ENCODE measurements around the gene SLAMF6. TPM values are rescaled to one million over a fixed set of nuclear protein-coding genes. Genes with fewer than 3 reads are reported as not detected.

SLAMF6 gene
- total RNA-seq, 1 donor from 2014 or later = 11.8 TPM

DNA sequence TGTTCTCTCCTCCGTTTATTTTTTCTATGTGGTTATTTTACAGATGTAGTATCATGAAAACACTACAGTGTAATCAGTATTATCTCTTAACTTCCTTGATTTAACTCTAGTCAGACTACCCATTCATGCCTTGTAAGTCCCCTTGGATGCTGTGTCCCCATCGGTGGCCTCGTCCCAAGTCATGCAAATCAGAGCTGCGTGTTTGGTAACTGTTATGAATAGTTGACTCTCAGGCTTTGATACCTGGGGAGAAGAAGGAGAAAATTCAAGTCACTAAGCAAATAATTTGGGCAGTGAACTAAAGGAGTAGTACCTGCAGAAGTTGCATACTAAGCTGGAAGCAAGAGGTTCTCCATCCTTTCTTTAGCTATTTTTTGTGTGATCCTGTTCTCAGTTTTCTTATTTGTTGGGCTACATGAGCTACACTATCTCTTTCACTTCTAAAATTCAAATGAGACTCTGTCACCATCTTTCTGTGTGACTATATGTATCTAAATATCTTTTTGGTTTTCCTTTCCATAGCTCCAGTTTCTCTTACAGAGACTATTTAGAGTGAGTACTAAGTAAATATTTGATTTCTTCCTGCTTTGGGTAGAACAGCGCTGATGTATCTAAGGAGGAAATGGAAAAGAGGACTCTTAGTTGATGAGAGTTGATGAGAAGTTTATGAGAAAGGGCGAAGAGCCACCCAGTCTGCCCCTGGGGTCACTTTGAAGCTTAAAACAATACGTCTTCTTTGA is 71.8 kb downstream of the SLAMF6 start:
- DNase-seq (ENCODE audit: low spot score) = no peak
- H3K36me3 Mint-ChIP-seq (ENCODE audit: low read depth) = no peaks in the 10 kb centered on the region
- H3K4me3 Mint-ChIP-seq (ENCODE audit: low read depth) = peak overlapping the region; percentile 10
- peaks cover 52% of the 10 kb centered on the region for H3K4me1 Mint-ChIP-seq (ENCODE audit: low read depth)
- peaks cover 5% of the 10 kb centered on the region for H3K9me3 Mint-ChIP-seq
- H3K27ac Mint-ChIP-seq = peak overlapping the region; percentile 70
- intact Hi-C loops (cut with micrococcal nuclease) = no loop called here
- no peaks in the 10 kb centered on the region for H3K27me3 Mint-ChIP-seq (ENCODE audit: low read depth)

DNA sequence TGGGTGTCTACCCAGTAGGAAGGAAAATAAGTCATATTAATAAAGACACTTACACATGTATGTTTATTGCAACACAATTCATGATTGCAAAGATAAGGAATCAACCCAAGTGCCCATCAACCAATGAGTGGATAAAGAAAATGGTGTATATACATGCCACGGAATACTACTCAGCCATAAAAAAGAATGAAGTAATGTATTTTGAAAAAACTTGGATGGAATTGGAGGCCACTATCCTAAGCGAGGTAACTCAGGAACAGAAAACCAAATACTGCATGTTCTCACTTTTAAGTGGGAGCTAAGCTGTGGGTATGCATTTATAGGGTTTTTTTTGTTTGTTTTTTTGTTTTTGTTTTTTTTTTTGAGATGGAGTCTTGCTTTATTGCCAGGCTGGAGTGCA is 73.6 kb downstream of the SLAMF6 start:
- H3K4me1 Mint-ChIP-seq (ENCODE audit: low read depth) = peaks cover 49% of the 10 kb centered on the region
- H3K9me3 Mint-ChIP-seq = peaks cover 5% of the 10 kb centered on the region
- H3K27ac Mint-ChIP-seq = no peak overlapping the region
- DNase-seq (ENCODE audit: low spot score) = no peak
- no peaks in the 10 kb centered on the region for H3K27me3 Mint-ChIP-seq (ENCODE audit: low read depth)
- intact Hi-C loops (cut with micrococcal nuclease) = no loop called here
- H3K4me3 Mint-ChIP-seq (ENCODE audit: low read depth) = no peak overlapping the region
- H3K36me3 Mint-ChIP-seq (ENCODE audit: low read depth) = no peaks in the 10 kb centered on the region

DNA sequence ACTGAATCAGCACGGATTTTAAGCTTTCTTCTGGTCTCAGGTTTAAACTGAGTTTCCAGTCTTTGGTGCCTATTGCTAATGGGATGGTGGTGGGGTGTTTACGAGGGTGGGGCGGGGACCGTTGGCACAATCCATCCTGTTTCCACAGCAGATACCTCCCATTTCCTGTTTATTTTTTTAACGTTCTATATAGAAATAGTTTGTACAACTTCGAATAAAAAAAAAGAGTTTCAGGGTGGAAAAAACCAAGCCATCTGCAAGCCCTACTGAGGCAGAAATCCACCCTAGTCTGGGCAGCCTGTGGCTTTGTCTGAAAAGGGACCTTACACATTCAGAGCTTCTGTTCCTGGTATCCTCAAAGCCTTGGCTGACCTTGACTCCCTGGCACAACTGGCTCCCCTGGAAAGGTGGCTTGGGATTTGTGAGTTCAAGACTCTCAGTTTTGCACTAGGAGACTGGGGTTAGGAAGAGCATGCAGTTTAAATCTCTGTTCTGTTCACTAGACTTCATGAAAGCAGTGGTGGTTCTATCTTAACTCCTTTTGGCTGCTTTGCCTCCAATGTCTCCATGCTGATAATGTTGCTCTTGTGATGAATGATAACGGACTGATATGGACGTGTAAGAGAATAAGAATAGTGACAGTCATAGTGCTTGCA is 76.0 kb downstream of the SLAMF6 start:
- intact Hi-C loops (cut with micrococcal nuclease) = loop anchor here (1.0 kb wide), 1 partner anchor 9 kb away; no protein-coding TSS in a partner anchor
- Mint-ChIP-seq H3K27ac (peak overlapping the region; percentile 44), H3K4me3 (ENCODE audit: low read depth) (peak overlapping the region; percentile 2), H3K27me3 (ENCODE audit: low read depth) (no peaks in the 10 kb centered on the region), H3K36me3 (ENCODE audit: low read depth) (no peaks in the 10 kb centered on the region), H3K4me1 (ENCODE audit: low read depth) (peaks cover 49% of the 10 kb centered on the region), H3K9me3 (peaks cover 5% of the 10 kb centered on the region)
- no peak for DNase-seq (ENCODE audit: low spot score)

DNA sequence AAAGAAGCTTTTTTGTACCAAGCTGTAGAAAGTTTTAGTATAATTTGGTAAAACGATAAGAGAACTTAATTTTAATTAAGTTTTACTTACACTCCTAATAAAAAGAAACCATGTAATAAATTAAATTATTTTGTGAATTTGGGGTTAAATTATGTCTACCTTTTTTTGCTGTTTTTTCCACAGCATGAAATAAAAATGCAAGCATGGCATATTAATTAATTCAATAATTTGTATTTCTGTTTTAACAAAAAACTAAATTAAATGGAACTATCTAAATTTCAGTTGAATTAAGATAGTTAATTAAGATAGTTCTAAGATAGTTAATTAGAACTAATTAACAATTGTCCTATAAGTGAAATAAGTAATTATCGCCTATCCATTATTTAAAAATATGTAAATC is 83.3 kb downstream of the SLAMF6 start:
- peaks cover 4% of the 10 kb centered on the region for H3K36me3 Mint-ChIP-seq (ENCODE audit: low read depth)
- no peak overlapping the region for H3K4me3 Mint-ChIP-seq (ENCODE audit: low read depth)
- H3K27me3 Mint-ChIP-seq (ENCODE audit: low read depth) = no peaks in the 10 kb centered on the region
- no peak overlapping the region for H3K27ac Mint-ChIP-seq
- peaks cover 34% of the 10 kb centered on the region for H3K4me1 Mint-ChIP-seq (ENCODE audit: low read depth)
- intact Hi-C loops (cut with micrococcal nuclease) = loop anchor here (2.0 kb wide), 3 partner anchors 15 to 81 kb away; no protein-coding TSS in a partner anchor
- H3K9me3 Mint-ChIP-seq = peaks cover 4% of the 10 kb centered on the region
- DNase-seq (ENCODE audit: low spot score) = no peak

DNA sequence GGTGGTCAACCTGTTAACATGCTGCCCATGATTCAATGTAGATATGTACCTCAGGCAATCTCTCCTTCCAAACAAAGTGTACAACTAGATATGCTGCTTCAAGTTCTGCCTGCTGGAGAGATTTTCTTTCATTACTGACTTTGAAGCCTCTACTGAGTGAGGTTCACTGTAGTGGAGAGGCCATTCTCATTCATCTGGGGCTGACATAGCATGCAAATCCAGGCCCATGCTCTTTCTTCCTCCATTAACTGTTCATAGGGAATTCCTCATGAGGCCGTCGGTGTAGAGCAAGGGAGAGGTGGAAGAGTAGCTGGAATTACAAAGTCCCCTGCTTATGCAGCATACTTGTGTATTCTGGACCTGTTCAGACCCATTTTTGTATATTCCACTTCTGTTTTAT is 84.1 kb downstream of the SLAMF6 start:
- no peaks in the 10 kb centered on the region for H3K27me3 Mint-ChIP-seq (ENCODE audit: low read depth)
- peaks cover 9% of the 10 kb centered on the region for H3K36me3 Mint-ChIP-seq (ENCODE audit: low read depth)
- no peak overlapping the region for H3K27ac Mint-ChIP-seq
- intact Hi-C loops (cut with micrococcal nuclease) = loop anchor here (1.0 to 2.0 kb wide), 4 partner anchors 8 to 82 kb away; no protein-coding TSS in a partner anchor
- DNase-seq (ENCODE audit: low spot score) = no peak
- H3K4me1 Mint-ChIP-seq (ENCODE audit: low read depth) = peaks cover 30% of the 10 kb centered on the region
- peaks cover 12% of the 10 kb centered on the region for H3K9me3 Mint-ChIP-seq
- H3K4me3 Mint-ChIP-seq (ENCODE audit: low read depth) = no peak overlapping the region

DNA sequence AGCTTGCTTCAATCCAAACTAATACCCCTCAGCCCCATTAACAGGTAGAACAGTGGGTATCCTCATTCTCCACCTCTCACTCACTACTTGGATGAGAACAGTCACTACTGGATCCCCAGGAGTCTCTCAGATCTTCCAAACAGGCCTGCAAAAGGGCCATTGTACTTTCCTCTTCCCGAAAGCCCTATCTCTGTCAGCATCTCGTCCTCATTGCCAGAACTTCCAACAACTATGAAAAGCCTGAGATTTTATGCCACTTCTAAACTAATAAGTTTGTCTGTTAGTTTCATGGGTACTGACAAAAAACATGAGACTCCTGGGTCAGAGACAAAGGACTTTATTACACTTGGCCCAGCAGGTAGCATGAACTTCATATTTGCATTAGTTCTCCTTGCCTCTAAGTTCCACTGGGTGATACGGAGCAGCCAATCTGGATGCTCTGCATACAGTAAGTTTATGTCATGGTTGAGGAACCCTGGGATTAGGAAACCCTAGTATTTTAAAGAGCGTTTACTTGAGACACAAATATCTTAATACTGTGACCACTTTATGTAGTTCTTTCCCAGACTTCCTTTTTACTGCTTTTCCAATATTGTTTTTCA is 84.6 kb downstream of the SLAMF6 start:
- H3K27me3 Mint-ChIP-seq (ENCODE audit: low read depth) = no peaks in the 10 kb centered on the region

DNA sequence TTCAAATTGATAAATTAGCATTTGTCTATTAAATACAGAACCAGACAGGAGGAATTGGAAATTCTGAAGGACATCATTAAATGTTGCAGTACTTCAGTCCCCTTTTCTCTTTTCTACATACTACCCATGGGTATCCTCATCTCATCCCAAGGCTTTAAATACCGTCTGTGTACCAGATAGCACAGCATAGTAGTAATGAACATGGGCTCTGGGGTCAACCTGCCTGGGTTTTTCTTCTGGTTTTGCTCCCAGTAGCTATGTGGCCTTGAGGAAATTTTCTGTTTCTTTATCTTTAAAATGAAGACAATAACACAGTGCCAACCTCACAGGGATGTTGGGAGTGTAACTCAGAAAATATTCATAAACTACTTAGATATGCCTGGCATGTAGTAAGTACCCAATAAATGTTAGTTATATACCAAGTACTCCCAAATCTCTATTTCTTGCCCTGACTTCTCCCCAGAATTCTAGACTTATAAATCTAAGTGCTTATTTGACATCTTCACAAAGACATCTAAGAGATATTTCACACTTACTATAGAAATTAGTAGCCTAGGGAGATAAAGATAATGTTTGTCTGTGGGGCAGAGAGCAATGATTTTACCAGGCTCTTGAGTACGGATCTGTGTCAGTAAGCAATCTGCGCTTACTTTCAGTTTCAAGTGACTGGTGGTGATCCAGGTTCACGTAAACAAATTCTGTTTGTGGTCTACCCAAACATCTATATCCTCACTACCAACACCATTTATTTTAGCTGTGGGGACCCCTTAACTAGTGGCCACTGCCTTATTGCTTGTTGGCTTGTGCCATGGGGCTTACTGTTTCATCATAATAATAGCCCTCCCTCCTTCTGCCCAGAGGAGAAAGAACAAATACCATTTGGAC is 85.4 kb downstream of the SLAMF6 start:
- intact Hi-C loops (cut with micrococcal nuclease) = loop anchor here (1.0 to 2.0 kb wide), 4 partner anchors 10 to 83 kb away; no protein-coding TSS in a partner anchor
- Mint-ChIP-seq H3K27ac (peak overlapping the region; percentile 73), H3K27me3 (ENCODE audit: low read depth) (no peaks in the 10 kb centered on the region), H3K4me1 (ENCODE audit: low read depth) (peaks cover 28% of the 10 kb centered on the region), H3K36me3 (ENCODE audit: low read depth) (peaks cover 19% of the 10 kb centered on the region), H3K9me3 (peaks cover 22% of the 10 kb centered on the region), H3K4me3 (ENCODE audit: low read depth) (peak overlapping the region; percentile 43)
- peak; percentile 22 for DNase-seq (ENCODE audit: low spot score)

More for the DNA sequence above, 84.6 kb downstream of the SLAMF6 start:
- Mint-ChIP-seq H3K36me3 (ENCODE audit: low read depth) (peaks cover 14% of the 10 kb centered on the region), H3K4me1 (ENCODE audit: low read depth) (peaks cover 27% of the 10 kb centered on the region), H3K9me3 (peaks cover 17% of the 10 kb centered on the region), H3K4me3 (ENCODE audit: low read depth) (peak overlapping the region; percentile 43), H3K27ac (peak overlapping the region; percentile 73)
- intact Hi-C loops (cut with micrococcal nuclease) = loop anchor here (1.0 to 2.0 kb wide), 4 partner anchors 9 to 82 kb away; no protein-coding TSS in a partner anchor
- no peak for DNase-seq (ENCODE audit: low spot score)

DNA sequence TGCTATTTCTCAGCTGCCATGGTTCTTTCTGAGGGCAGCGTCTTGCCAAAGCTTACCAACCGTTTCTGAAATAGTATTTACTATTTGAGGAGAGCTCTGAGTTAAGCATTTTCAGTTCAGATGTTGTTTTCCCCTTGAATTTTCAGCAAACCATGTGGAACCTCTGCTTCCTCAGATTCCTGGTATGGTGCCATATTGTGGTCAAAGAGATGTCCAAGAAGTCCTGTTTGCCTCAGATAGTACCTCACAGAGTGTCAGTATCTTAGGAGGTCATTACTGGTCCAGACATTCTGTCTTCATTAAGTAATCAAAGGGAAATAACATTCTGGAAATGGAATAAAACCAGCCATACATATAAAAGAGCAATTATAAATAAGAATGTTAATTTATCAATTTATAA is 86.1 kb downstream of the SLAMF6 start:
- Mint-ChIP-seq H3K4me3 (ENCODE audit: low read depth) (no peak overlapping the region), H3K27ac (no peak overlapping the region), H3K4me1 (ENCODE audit: low read depth) (peaks cover 34% of the 10 kb centered on the region), H3K9me3 (peaks cover 22% of the 10 kb centered on the region), H3K36me3 (ENCODE audit: low read depth) (peaks cover 19% of the 10 kb centered on the region), H3K27me3 (ENCODE audit: low read depth) (no peaks in the 10 kb centered on the region)
- DNase-seq (ENCODE audit: low spot score) = no peak
- intact Hi-C loops (cut with micrococcal nuclease) = no loop called here

Other genes starting within 250 kb of the SLAMF6 start
- gene PEX19, start 238.1 kb downstream of the SLAMF6 start, total RNA-seq = 60.9 and 68.5 TPM in 2 replicates
- gene COPA, start 180.0 kb downstream of the SLAMF6 start, total RNA-seq = 153 and 154 TPM in 2 replicates
- 65.3 and 72.4 TPM in 2 replicates for gene NCSTN, start 179.9 kb downstream of the SLAMF6 start, total RNA-seq
- gene NHLH1, start 156.2 kb downstream of the SLAMF6 start, total RNA-seq = 0.30 and 0.32 TPM in 2 replicates
- not detected in 2 replicates for gene VANGL2, start 122.7 kb downstream of the SLAMF6 start, total RNA-seq
- 14.1 and 14.9 TPM in 2 replicates for gene CD84, start 56.2 kb upstream of the SLAMF6 start, total RNA-seq
- 74.6 and 78.8 TPM in 2 replicates for gene SLAMF1, start 123.8 kb upstream of the SLAMF6 start, total RNA-seq
- 101 and 103 TPM in 2 replicates for gene CD48, start 188.6 kb upstream of the SLAMF6 start, total RNA-seq
- 4.1 and 5.5 TPM in 2 replicates for gene SLAMF7, start 216.0 kb upstream of the SLAMF6 start, total RNA-seq